Neural progenitor cell (in vitro differentiated cells): ENCODE results near the gene SREBF1.

Source experiments
- EZH2 ChIP-seq: fragments of 200-600 bp; sonication (generic); IDR thresholded peaks from 2 replicates; pipeline ENCODE4 v1.6.1; 2017; ENCODE audit warnings: antibody characterized with exemption, mild to moderate bottlenecking, moderate library complexity
- TF ChIP-seq, protein P1 (sequence below): fragments of 200-600 bp; sonication (generic); IDR thresholded peaks from 2 replicates; pipeline ENCODE4 v1.5.1; 2017; ENCODE audit warnings: antibody characterized with exemption, mild to moderate bottlenecking

DNA sequence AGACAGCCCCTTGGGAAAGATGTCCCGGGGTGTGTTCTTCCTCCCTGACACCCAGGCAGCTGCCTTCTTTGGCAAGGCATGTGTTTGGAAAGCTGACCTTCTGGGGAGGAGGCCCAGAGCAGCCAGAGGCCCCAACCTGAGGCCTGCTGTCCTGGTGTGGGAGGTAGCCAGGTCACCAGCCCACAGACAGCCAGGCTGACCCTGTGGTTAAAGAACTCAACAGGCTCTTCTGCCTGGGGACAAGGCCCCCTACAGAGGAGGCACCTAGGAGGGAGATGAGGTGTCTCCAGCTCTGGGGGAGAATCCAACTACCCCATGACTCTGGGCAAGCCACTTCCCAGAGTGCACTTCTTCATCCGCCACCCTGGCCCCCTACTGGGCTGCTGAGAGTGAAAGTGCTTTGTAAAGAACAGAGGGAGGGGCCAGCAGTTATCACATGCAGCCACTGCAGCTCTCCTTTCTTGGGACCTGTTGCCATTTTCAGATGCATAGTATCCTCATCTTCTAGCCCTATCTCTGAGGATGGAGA, 13.1 kb upstream of the SREBF1 start:
- TF ChIP-seq EZH2, result no peak
- TF ChIP-seq, protein P1, sequence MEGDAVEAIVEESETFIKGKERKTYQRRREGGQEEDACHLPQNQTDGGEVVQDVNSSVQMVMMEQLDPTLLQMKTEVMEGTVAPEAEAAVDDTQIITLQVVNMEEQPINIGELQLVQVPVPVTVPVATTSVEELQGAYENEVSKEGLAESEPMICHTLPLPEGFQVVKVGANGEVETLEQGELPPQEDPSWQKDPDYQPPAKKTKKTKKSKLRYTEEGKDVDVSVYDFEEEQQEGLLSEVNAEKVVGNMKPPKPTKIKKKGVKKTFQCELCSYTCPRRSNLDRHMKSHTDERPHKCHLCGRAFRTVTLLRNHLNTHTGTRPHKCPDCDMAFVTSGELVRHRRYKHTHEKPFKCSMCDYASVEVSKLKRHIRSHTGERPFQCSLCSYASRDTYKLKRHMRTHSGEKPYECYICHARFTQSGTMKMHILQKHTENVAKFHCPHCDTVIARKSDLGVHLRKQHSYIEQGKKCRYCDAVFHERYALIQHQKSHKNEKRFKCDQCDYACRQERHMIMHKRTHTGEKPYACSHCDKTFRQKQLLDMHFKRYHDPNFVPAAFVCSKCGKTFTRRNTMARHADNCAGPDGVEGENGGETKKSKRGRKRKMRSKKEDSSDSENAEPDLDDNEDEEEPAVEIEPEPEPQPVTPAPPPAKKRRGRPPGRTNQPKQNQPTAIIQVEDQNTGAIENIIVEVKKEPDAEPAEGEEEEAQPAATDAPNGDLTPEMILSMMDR, result no peak
